ENCODE data around the gene CCT8.

CCT8 gene

DNA sequence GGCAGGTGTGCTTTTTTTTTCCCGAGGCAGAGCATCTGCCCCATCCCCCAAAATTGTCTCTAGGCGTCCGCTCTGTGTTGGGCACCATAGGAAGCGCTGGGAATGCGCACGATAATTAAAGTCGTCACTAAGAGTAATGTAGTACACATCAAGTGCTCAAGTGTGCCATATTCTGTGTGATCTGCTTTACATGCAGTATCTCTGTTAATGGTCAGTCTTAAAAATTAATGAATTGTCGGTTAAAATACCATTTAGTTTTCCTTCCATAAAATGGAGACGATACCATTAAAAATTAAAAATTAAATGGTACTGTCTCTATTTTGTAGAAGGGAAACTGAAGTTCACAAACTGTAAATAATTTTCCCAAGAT lies 544 bp upstream of the CCT8 start:
- TF ChIP-seq POLR2AphosphoS5 (IDR thresholded peaks at IDR 0.05; ENCODE audit: borderline replicate concordance, low read depth, low read length) (no peak), EZH2 (IDR thresholded peaks at IDR 0.05) (no peak), FOXP2 (optimal IDR thresholded peaks at IDR 0.05; ENCODE audit: control extremely low read depth, extremely low read length, insufficient read depth) (no peak)
- Histone ChIP-seq H3K9ac (ENCODE audit: insufficient read length) (peak overlapping the region; percentile 86), H3K4me3 (peak overlapping the region; percentile 88), H3K36me3 (ENCODE audit: insufficient read depth, low read length) (peaks cover 34% of the 10 kb centered on the region), H3K9me3 (ENCODE audit: low read depth, low read length) (no peaks in the 10 kb centered on the region), H3K27ac (peak overlapping the region; percentile 78; the same call in 1 of the 2 replicates)
- no peak for DNase-seq (ENCODE audit: low read depth, low spot score)

DNA sequence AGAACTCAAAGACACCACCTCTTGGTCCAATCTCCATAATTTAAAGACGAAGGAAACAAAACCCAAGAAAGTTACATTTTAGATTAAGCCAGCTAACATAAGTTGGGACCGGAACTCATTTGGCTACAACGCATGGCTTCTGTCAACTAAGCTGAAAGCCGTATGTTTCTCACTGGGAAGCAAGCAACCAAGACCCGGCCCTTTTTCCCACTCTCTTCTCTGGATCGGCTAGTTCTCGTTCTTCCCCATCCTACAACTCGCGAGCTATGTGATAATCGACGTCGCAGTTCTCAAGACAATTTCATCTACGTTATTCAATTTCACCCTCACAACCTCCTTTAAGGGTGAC lies 601 bp downstream of the CCT8 start:
- Histone ChIP-seq H3K4me3 (peak overlapping the region; percentile 88), H3K9me3 (ENCODE audit: low read depth, low read length) (no peaks in the 10 kb centered on the region), H3K27ac (peak overlapping the region; percentile 82), H3K36me3 (ENCODE audit: insufficient read depth, low read length) (peaks cover 43% of the 10 kb centered on the region), H3K9ac (ENCODE audit: insufficient read length) (peak overlapping the region; percentile 99)
- TF ChIP-seq FOXP2 (optimal IDR thresholded peaks at IDR 0.05; ENCODE audit: control extremely low read depth, extremely low read length, insufficient read depth), result no peak
- no peak for TF ChIP-seq POLR2AphosphoS5 (IDR thresholded peaks at IDR 0.05; ENCODE audit: borderline replicate concordance, low read depth, low read length)
- TF ChIP-seq EZH2 (IDR thresholded peaks at IDR 0.05), result no peak
- no peak for DNase-seq (ENCODE audit: low read depth, low spot score)

DNA sequence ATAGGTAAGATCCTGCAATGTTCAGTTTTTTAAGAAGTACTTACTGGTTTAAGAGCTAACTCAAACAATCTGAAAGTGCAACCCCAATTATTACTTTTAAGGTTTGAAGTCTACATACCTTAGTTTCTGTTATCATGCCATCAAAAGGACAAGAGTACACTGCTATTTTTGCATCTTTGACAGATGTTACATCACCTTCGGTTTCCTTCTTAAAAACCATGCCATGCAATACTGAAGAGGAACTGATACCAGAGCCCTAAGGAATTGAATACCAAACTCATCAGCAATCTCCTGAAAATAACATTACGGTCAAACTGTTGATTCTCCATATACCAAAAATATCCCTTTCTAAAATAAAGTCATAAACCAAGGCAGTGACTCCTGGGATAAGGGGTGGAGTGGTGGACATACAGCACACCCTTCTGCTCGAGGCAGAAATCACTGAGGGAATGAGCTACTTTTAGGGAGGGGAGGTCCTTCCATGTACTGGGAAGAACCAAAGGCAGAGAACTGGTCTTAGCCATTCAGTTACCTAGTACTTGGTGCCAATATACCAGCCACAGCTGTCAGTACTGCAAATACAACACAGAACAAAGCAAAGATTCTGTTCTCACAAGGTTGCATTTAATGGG lies 8.5 kb downstream of the CCT8 start:
- no peak for TF ChIP-seq EZH2 (IDR thresholded peaks at IDR 0.05)
- TF ChIP-seq FOXP2 (optimal IDR thresholded peaks at IDR 0.05; ENCODE audit: control extremely low read depth, extremely low read length, insufficient read depth), result no peak
- no peak for TF ChIP-seq POLR2AphosphoS5 (IDR thresholded peaks at IDR 0.05; ENCODE audit: borderline replicate concordance, low read depth, low read length)

DNA sequence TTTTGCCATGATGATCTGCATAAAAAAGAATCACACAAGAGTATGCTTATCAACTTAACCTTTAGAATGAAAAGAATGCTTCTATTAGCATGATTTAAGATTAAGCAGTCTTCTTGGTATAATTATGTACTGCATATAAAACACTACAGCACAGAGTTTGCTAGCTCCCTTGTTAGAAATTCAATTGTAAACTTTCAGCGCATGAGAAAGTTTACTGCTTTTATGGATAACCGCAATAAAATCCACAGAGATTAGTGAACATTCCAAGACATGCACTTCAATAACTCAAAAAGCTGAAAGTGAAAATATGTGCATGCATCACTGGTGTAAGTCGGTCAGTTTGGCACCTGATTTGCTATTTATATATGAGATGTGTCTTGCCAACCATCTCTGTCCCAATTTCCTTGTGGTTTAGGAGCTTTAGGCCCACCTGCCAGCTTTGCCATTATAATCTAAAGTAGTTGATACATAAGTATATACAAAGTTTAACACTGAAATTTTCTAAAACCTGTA lies 16.9 kb downstream of the CCT8 start:
- Histone ChIP-seq H3K36me3 (ENCODE audit: insufficient read depth, low read length) (peaks cover 95% of the 10 kb centered on the region), H3K9ac (ENCODE audit: insufficient read length) (no peak overlapping the region), H3K9me3 (ENCODE audit: low read depth, low read length) (no peaks in the 10 kb centered on the region), H3K27ac (no peak overlapping the region), H3K4me3 (no peak overlapping the region)
- TF ChIP-seq EZH2 (IDR thresholded peaks at IDR 0.05) (no peak), POLR2AphosphoS5 (IDR thresholded peaks at IDR 0.05; ENCODE audit: borderline replicate concordance, low read depth, low read length) (0 out of 2 replicates have a peak, but pooled peaks have one; percentile 0)
- DNase-seq (ENCODE audit: low read depth, low spot score), result no peak

More for the DNA sequence above, 8.5 kb downstream of the CCT8 start:
- Histone ChIP-seq H3K4me3 (no peak overlapping the region), H3K36me3 (ENCODE audit: insufficient read depth, low read length) (peaks cover 96% of the 10 kb centered on the region), H3K9me3 (ENCODE audit: low read depth, low read length) (no peaks in the 10 kb centered on the region), H3K27ac (no peak overlapping the region; the same call in 1 of the 2 replicates), H3K9ac (ENCODE audit: insufficient read length) (no peak overlapping the region)
- no peak for DNase-seq (ENCODE audit: low read depth, low spot score)

DNA sequence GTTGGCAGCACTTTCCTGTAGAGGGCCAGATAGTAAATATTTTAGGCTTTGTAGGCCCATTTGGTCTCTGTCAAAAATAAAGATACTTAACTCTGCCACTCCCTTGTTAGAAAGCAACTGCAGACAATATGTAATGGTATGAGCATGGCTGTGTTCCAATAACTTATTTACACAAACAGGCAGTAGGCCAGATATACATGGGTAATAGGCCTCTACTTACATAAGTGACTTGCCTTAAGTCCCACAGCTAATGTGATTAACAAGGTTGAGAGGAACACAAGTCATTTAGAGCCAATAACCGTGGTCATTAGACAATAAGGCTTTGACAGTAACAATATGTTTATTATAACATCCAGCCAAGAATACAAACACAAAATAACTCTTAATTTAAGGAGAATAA lies 17.4 kb downstream of the CCT8 start:
- H3K9me3 ChIP-seq (ENCODE audit: low read depth, low read length), result no peaks in the 10 kb centered on the region
- no peak overlapping the region for H3K4me3 ChIP-seq
- no peak overlapping the region for H3K9ac ChIP-seq (ENCODE audit: insufficient read length)
- peak overlapping the region; percentile 63; the same call in 1 of the 2 replicates for H3K27ac ChIP-seq
- TF ChIP-seq EZH2 (IDR thresholded peaks at IDR 0.05), result no peak
- no peak for TF ChIP-seq FOXP2 (optimal IDR thresholded peaks at IDR 0.05; ENCODE audit: control extremely low read depth, extremely low read length, insufficient read depth)
- peak; percentile 6; the same call in 1 of the 2 replicates for TF ChIP-seq POLR2AphosphoS5 (IDR thresholded peaks at IDR 0.05; ENCODE audit: borderline replicate concordance, low read depth, low read length)
- no peak for DNase-seq (ENCODE audit: low read depth, low spot score)
- peaks cover 95% of the 10 kb centered on the region for H3K36me3 ChIP-seq (ENCODE audit: insufficient read depth, low read length)

DNA sequence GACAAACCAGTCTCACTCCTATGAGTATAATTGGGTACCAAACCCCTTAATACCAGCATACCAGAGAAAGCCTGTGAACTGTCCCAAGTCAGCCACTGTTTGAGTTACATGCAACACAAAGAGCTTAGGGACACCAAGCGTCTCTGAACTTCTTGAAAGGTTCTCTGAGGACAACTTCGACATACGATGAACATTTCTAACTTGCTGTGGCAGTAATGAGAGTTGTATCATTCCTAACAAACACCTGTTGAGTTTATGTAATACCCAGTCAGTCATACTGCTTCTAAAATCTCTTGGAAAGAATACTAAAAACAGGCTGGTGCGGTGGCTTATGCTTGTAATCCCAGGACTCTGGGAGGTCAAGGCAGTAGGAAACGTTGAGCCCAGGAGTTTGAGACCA lies 18.4 kb downstream of the CCT8 start:
- TF ChIP-seq FOXP2 (optimal IDR thresholded peaks at IDR 0.05; ENCODE audit: control extremely low read depth, extremely low read length, insufficient read depth) (no peak), EZH2 (IDR thresholded peaks at IDR 0.05) (no peak), POLR2AphosphoS5 (IDR thresholded peaks at IDR 0.05; ENCODE audit: borderline replicate concordance, low read depth, low read length) (no peak)
- no peak overlapping the region for H3K4me3 ChIP-seq
- no peak for DNase-seq (ENCODE audit: low read depth, low spot score)
- H3K9ac ChIP-seq (ENCODE audit: insufficient read length), result no peak overlapping the region
- H3K27ac ChIP-seq, result peak overlapping the region; percentile 26; the same call in 1 of the 2 replicates
- H3K9me3 ChIP-seq (ENCODE audit: low read depth, low read length), result no peaks in the 10 kb centered on the region
- H3K36me3 ChIP-seq (ENCODE audit: insufficient read depth, low read length), result peaks cover 95% of the 10 kb centered on the region

DNA sequence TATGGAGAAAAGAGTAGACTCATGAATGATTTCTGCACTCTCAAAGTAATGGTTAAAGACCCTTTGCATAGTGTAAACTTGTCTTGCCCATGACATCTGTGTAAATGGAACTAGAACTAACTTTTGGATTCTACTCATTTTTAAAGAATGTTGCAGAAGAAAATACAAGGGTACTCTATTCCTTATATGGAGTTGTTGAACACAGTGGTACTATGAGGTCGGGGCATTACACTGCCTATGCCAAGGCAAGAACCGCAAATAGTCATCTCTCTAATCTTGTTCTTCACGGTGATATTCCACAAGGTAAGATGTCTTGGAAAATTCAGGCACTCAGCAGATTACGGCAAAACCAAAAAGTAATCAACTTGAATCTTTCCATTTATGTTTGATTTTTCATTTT lies 19.8 kb downstream of the CCT8 start:
- TF ChIP-seq EZH2 (IDR thresholded peaks at IDR 0.05), result no peak
- no peak for TF ChIP-seq FOXP2 (optimal IDR thresholded peaks at IDR 0.05; ENCODE audit: control extremely low read depth, extremely low read length, insufficient read depth)
- TF ChIP-seq POLR2AphosphoS5 (IDR thresholded peaks at IDR 0.05; ENCODE audit: borderline replicate concordance, low read depth, low read length), result no peak
- Histone ChIP-seq H3K36me3 (ENCODE audit: insufficient read depth, low read length) (peaks cover 95% of the 10 kb centered on the region), H3K4me3 (no peak overlapping the region), H3K9ac (ENCODE audit: insufficient read length) (no peak overlapping the region), H3K27ac (peak overlapping the region; percentile 33), H3K9me3 (ENCODE audit: low read depth, low read length) (no peaks in the 10 kb centered on the region)
- DNase-seq (ENCODE audit: low read depth, low spot score), result no peak

DNA sequence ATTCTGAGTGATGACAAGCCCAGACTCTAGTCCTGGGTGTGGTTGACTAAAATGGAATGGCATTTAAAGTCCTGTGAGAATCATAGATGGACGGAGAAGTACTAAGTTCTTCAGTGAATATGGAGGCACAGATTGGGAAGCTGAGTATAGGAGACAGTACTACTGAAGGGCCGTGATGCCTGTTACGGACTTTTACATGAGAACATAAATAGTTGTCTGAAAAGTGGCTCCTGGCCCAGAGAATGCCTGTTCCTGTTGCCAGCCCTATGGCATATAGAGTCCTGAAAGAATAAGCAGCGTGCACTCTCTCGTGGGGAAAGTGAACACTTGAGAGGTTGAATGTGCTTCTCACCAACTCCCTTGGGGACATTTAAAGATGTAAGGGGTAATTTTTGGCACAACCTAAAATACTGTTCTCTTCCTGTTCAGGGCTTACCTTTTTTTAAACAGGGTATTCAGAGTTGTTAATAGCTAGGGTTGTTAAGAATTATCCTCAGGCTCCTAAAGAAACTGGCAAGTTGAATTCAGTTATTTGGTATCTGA lies 20.4 kb downstream of the CCT8 start:
- H3K27ac ChIP-seq, result peak overlapping the region; percentile 33
- no peak overlapping the region for H3K4me3 ChIP-seq
- TF ChIP-seq EZH2 (IDR thresholded peaks at IDR 0.05) (no peak), POLR2AphosphoS5 (IDR thresholded peaks at IDR 0.05; ENCODE audit: borderline replicate concordance, low read depth, low read length) (0 out of 2 replicates have a peak, but pooled peaks have one; percentile 11)
- peaks cover 90% of the 10 kb centered on the region for H3K36me3 ChIP-seq (ENCODE audit: insufficient read depth, low read length)
- H3K9ac ChIP-seq (ENCODE audit: insufficient read length), result no peak overlapping the region
- H3K9me3 ChIP-seq (ENCODE audit: low read depth, low read length), result no peaks in the 10 kb centered on the region
- DNase-seq (ENCODE audit: low read depth, low spot score), result no peak
